HG03378 (cell line): ENCODE data around the gene DIP2C.

ENCODE experiments used
- ATAC-seq: cut with Tn5 transposase; IDR thresholded peaks from one replicate; pipeline ENCODE4 v1.9.1; 2021; ENCODE audit warnings: mild to moderate bottlenecking, moderate library complexity; ENCODE audit not compliant: unreplicated experiment

DIP2C gene

GRCh38 chr10:630581-631073 lies 58.8 kb downstream of the DIP2C start:
- no peak for ATAC-seq

GRCh38 chr10:629186-629998 lies 60.1 kb downstream of the DIP2C start:
- no peak for ATAC-seq

GRCh38 chr10:628386-629045 lies 61.0 kb downstream of the DIP2C start:
- ATAC-seq, result no peak

- no peak for ATAC-seq
Measured at GRCh38 chr10:627032-627992, 62.2 kb downstream of the DIP2C start.

- ATAC-seq, result no peak
Measured at GRCh38 chr10:625751-626711, 63.4 kb downstream of the DIP2C start.

- no peak for ATAC-seq
Measured at GRCh38 chr10:625333-625696, 64.2 kb downstream of the DIP2C start.

GRCh38 chr10:624605-625332 lies 64.7 kb downstream of the DIP2C start:
- no peak for ATAC-seq

GRCh38 chr10:624312-624604 lies 65.2 kb downstream of the DIP2C start:
- no peak for ATAC-seq

GRCh38 chr10:623477-624311 lies 65.8 kb downstream of the DIP2C start:
- no peak for ATAC-seq

- no peak for ATAC-seq
Measured at GRCh38 chr10:623014-623413, 66.5 kb downstream of the DIP2C start.

- no peak for ATAC-seq
Measured at GRCh38 chr10:621981-622740, 67.3 kb downstream of the DIP2C start.

GRCh38 chr10:621513-621912 lies 68.0 kb downstream of the DIP2C start:
- ATAC-seq, result no peak

GRCh38 chr10:620971-621370 lies 68.5 kb downstream of the DIP2C start:
- no peak for ATAC-seq

GRCh38 chr10:620417-620816 lies 69.1 kb downstream of the DIP2C start:
- ATAC-seq, result no peak

GRCh38 chr10:619710-620109 lies 69.8 kb downstream of the DIP2C start:
- ATAC-seq, result no peak

GRCh38 chr10:618229-618989 lies 71.1 kb downstream of the DIP2C start:
- no peak for ATAC-seq

- no peak for ATAC-seq
Measured at GRCh38 chr10:617471-617870, 72.0 kb downstream of the DIP2C start.
